ENCODE measurements around the gene ITM2C.

The ITM2C gene

GRCh38 chr2:230925443-230925878 is 60.7 kb downstream of the ITM2C start:
- no peaks in the 10 kb centered on the region for H3K9me3 ChIP-seq (ENCODE audit: control insufficient read depth, insufficient read depth, low read length)
- peak overlapping the region; percentile 72 for H3K4me2 ChIP-seq (ENCODE audit: low read length)
- H4K20me1 ChIP-seq (ENCODE audit: control insufficient read depth, insufficient read depth, low read depth, low read length), result no peaks in the 10 kb centered on the region
- peaks cover 20% of the 10 kb centered on the region for H3K4me1 ChIP-seq (ENCODE audit: control insufficient read depth, low read length)
- H3K9me2 ChIP-seq (replicated peaks; ENCODE audit: control insufficient read depth, low read length), result no peaks in the 10 kb centered on the region
- no peak overlapping the region for H3K27ac ChIP-seq (ENCODE audit: low read depth, low read length)
- H3K4me3 ChIP-seq (ENCODE audit: low read length), result no peak overlapping the region; the same call in 1 of the 2 replicates
- H3K79me2 ChIP-seq (ENCODE audit: control insufficient read depth, low read length), result no peaks in the 10 kb centered on the region
- no peaks in the 10 kb centered on the region for H3K36me3 ChIP-seq (ENCODE audit: control insufficient read depth, low read length)
- H3K27me3 ChIP-seq (ENCODE audit: control insufficient read depth, low read length), result peaks cover 9% of the 10 kb centered on the region
- no peak for TF ChIP-seq EZH2phosphoT487 (IDR thresholded peaks at IDR 0.05; ENCODE audit: borderline replicate concordance, low read length)
- TF ChIP-seq CTCF (IDR thresholded peaks at IDR 0.05; ENCODE audit: low read depth, low read length, poor library complexity, severe bottlenecking), result no peak
- H3F3A ChIP-seq (ENCODE audit: control insufficient read depth, insufficient read depth), result no peaks in the 10 kb centered on the region

GRCh38 chr2:230925879-230926765 is 61.4 kb downstream of the ITM2C start:
- Histone ChIP-seq H3K27ac (ENCODE audit: low read depth, low read length) (no peak overlapping the region), H3K4me3 (ENCODE audit: low read length) (no peak overlapping the region), H3F3A (ENCODE audit: control insufficient read depth, insufficient read depth) (no peaks in the 10 kb centered on the region), H3K79me2 (ENCODE audit: control insufficient read depth, low read length) (no peaks in the 10 kb centered on the region), H3K4me2 (ENCODE audit: low read length) (no peak overlapping the region), H4K20me1 (ENCODE audit: control insufficient read depth, insufficient read depth, low read depth, low read length) (no peaks in the 10 kb centered on the region), H3K36me3 (ENCODE audit: control insufficient read depth, low read length) (no peaks in the 10 kb centered on the region), H3K27me3 (ENCODE audit: control insufficient read depth, low read length) (peaks cover 9% of the 10 kb centered on the region; the same call in 1 of the 2 replicates), H3K9me3 (ENCODE audit: control insufficient read depth, insufficient read depth, low read length) (no peaks in the 10 kb centered on the region), H3K4me1 (ENCODE audit: control insufficient read depth, low read length) (peaks cover 20% of the 10 kb centered on the region), H3K9me2 (replicated peaks; ENCODE audit: control insufficient read depth, low read length) (no peaks in the 10 kb centered on the region)
- TF ChIP-seq EZH2phosphoT487 (IDR thresholded peaks at IDR 0.05; ENCODE audit: borderline replicate concordance, low read length) (no peak), CTCF (IDR thresholded peaks at IDR 0.05; ENCODE audit: low read depth, low read length, poor library complexity, severe bottlenecking) (no peak)

GRCh38 chr2:230927711-230928341 is 63.1 kb downstream of the ITM2C start:
- H3K79me2 ChIP-seq (ENCODE audit: control insufficient read depth, low read length), result no peaks in the 10 kb centered on the region
- no peaks in the 10 kb centered on the region for H3K9me3 ChIP-seq (ENCODE audit: control insufficient read depth, insufficient read depth, low read length)
- H3F3A ChIP-seq (ENCODE audit: control insufficient read depth, insufficient read depth), result no peaks in the 10 kb centered on the region
- H3K27me3 ChIP-seq (ENCODE audit: control insufficient read depth, low read length), result no peaks in the 10 kb centered on the region
- no peak overlapping the region for H3K4me2 ChIP-seq (ENCODE audit: low read length)
- no peaks in the 10 kb centered on the region for H3K9me2 ChIP-seq (replicated peaks; ENCODE audit: control insufficient read depth, low read length)
- peaks cover 20% of the 10 kb centered on the region for H3K4me1 ChIP-seq (ENCODE audit: control insufficient read depth, low read length)
- no peak overlapping the region for H3K27ac ChIP-seq (ENCODE audit: low read depth, low read length)
- H3K36me3 ChIP-seq (ENCODE audit: control insufficient read depth, low read length), result no peaks in the 10 kb centered on the region
- H3K4me3 ChIP-seq (ENCODE audit: low read length), result no peak overlapping the region
- TF ChIP-seq EZH2phosphoT487 (IDR thresholded peaks at IDR 0.05; ENCODE audit: borderline replicate concordance, low read length) (no peak), CTCF (IDR thresholded peaks at IDR 0.05; ENCODE audit: low read depth, low read length, poor library complexity, severe bottlenecking) (no peak)
- no peaks in the 10 kb centered on the region for H4K20me1 ChIP-seq (ENCODE audit: control insufficient read depth, insufficient read depth, low read depth, low read length)
